Fibroblast of skin of right biceps (primary cell): ENCODE data around the gene OR51B6.
"Not testable (repeated sequence)": the region's sequence is repeated elsewhere in the genome, so short reads cannot be mapped to it uniquely, and the experiment has no call there.

Experiments
- DNase-seq: peaks from one replicate; pipeline ENCODE4 v3.0.0-alpha.2; 2013

OR51B6 gene

DNA sequence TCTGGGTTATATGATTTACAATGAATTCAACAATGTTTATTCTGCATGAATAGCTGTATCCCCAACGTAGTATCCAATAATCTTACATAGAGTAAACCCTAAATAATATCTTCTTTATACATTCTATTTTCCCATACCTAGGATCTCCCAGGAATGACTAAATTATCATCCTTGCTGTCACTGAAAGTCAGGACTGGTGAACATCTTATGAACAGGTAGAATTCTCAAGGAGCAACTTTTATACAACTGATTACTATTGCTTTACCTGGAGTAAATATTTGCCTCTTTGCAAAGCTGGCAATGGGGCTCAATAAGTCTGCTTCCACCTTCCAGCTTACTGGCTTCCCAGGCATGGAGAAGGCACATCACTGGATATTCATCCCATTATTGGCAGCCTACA, at the start of gene OR51B6:
Gene OR51B6 (plus strand): TSS at position 301 of the 400 bp plus-strand sequence. CDS start 0 bp downstream, at position 301.
- DNase-seq: no peak

- DNase-seq: no peak
Measured at GRCh38 chr11:5301846-5302245, 49.5 kb upstream of the OR51B6 start, which contains the start of gene OR51B4. OR51B4 (minus strand) TSS chr11:5301946; CDS start chr11:5301946, 0 bp downstream.

DNA sequence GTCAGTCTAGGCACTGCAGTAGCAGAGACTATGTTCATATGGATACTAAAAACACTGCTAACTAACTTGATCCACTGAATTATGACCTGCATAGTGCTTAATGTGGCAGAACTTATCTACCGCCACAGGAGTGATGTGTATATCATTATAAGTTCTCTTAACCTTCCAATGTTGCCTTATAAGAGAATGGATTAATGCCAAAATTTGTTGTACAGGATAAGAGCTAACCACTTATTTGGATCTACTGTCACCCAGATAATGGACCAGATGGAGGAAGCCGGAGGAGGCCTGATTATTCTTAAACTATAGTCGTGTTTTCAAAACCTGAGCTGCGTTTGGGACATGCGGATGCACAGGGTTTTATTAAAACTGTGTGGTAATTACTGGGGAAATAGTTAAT, 47.7 kb upstream of the OR51B6 start:
- DNase-seq: no peak

DNA sequence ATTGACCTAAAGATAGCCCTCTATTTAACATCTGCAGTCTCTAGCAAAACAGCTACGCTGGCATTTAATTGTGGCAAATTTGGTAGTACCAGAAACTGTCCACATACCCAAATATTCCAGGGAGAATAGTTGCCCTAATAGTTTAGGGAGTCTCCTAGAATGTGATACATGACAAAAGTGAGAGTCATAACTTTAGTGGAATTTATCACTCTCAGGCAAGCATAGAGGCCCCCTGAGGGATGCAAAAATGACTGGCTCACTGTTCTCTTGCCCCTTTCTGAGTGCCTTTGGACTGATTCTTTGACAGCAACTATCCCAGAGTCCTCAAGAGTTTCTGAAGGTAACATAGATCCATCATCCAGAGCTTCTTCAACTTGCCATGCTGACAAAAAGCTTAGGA, 47.3 kb upstream of the OR51B6 start:
- peak; percentile 21 for DNase-seq

GRCh38 chr11:5307256-5308019, 43.9 kb upstream of the OR51B6 start:
- no peak for DNase-seq

- no peak for DNase-seq
Measured at GRCh38 chr11:5310423-5310822, 40.9 kb upstream of the OR51B6 start.

- not testable (repeated sequence) for DNase-seq
Measured at GRCh38 chr11:5313326-5314023, 37.8 kb upstream of the OR51B6 start.

- no peak for DNase-seq
Measured at GRCh38 chr11:5317292-5317691, 34.0 kb upstream of the OR51B6 start.

DNA sequence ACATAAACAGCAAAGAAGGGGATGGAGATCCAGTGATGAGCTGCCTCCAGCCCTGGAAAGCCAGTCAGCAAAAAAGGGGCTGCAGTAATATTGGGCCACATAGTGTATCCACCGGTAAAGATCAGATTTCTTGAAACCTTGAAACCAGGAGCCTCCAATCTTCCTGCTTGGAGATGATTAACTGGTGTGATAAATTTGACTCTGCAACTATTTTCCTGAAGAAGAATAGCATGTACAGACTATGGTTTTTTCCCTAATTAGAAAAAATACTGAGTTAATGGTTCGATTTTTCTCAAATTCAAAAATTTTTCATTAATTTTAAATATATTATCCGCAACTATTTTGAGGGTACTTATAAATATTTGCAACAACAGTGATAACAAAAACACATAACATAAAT, 27.1 kb upstream of the OR51B6 start, which contains the start of gene OR51B2:
Gene OR51B2 (minus strand): TSS at position 101 of the 400 bp plus-strand sequence. CDS start 0 bp downstream, at position 101.
- no peak for DNase-seq

- DNase-seq: no peak
Measured at GRCh38 chr11:5335170-5335569, 16.1 kb upstream of the OR51B6 start.

- peak; percentile 21 for DNase-seq
Measured at GRCh38 chr11:5336331-5336730, 15.0 kb upstream of the OR51B6 start.

DNA sequence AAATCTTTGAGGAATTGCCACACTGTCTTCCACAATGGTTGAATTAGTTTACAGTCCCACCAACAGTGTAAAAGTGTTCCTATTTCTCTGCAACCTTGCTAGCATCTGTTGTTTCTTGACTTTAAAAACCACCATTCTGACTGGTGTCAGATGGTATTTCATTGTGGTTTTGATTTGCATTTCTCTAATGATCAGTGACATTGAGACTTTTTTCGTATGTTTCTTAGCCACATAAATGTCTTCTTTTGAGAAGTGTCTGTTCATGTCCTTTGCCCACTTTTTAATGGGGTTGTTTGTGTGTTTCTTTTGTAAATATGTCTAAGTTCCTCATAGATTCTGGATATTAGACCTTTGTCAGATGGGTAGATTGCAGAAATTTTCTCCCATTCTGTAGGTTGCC, 14.1 kb upstream of the OR51B6 start:
- not testable (repeated sequence) for DNase-seq

GRCh38 chr11:5339771-5340322, 11.5 kb upstream of the OR51B6 start:
- DNase-seq: no peak

- DNase-seq: peak; percentile 7
Measured at GRCh38 chr11:5343474-5344335, 7.6 kb upstream of the OR51B6 start, which contains the start of gene OR51B5. OR51B5 (minus strand) TSS chr11:5343524; CDS start chr11:5343524, 0 bp downstream.

DNA sequence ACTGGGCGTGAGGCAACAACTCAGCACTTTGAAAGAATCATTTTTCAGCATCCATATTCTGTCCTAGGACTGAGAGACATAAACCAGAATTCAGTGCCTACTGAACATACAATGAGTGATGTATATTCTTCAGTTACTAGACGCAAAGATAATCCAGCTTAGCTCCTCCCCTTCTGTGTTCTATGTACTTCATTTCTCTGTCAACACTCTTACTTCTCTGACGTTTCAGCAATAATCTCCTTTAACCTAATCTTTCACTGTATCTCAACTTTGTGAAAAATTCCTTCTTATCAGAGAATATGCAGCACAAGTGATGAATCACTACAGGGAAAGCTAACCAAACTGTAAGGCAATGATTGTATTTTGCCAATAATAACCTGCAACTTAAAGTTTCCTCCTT, 5.5 kb upstream of the OR51B6 start:
- peak; percentile 26 for DNase-seq

GRCh38 chr11:5348551-5349194, 2.6 kb upstream of the OR51B6 start:
- DNase-seq: no peak

DNA sequence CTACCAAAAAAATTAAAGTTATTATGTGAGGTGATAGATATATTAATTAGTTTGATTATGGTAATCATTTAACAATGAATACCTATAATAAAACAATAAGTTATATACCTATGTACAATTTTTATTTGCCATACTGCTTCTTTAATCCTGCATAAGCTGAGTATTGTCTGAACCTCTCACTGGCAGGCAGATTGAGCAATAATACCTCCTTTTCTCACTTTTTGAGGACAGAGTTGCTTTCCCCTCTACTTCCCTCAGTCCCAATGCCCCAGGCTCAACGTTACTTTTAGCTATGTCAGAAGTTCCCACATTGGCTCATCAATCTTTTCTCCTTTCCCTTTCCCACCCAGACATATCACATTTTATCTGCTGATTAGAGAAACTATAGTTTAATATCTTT, 1.8 kb upstream of the OR51B6 start:
- DNase-seq: no peak

DNA sequence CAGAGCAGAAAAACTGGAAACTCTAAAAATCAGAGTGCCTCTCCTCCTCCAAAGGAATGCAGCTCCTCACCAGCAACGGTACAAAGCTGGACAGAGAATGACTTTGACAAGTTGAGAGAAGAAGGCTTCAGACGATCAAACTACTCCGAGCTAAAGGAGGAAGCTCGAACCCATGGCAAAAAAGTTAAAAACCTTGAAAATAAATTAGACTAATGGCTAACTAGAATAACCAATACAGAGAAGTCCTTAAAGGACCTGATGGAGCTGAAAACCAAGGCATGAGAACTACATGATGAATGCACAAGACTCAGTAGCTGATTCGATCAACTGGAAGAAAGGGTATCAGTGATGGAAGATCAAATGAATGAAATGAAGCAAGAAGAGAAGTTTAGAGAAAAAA, 4.7 kb downstream of the OR51B6 start:
- not testable (repeated sequence) for DNase-seq

GRCh38 chr11:5362017-5362625, 10.8 kb downstream of the OR51B6 start:
- no peak for DNase-seq

DNA sequence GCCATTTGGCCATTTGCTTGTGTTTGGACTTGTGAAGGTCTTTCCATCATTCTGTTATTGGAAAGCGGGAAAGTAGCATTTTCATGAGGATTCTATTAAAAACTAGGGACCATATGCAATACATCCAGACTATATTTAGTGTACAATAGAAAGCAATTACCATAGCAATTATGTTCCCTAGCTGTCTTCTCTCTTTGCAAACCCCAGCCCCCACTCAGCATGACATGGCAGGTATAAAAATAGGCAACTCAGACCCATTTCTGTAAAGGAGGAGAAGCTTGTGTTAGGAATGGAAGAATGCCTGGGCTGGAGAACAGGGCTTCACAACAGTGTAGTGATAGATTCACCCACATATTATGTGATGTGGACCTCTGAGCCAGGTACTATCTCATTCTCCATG, 12.4 kb downstream of the OR51B6 start:
- DNase-seq: peak; percentile 35

- DNase-seq: peak; percentile 90
Measured at GRCh38 chr11:5364214-5364613, 12.9 kb downstream of the OR51B6 start.

GRCh38 chr11:5366365-5366764, 15.1 kb downstream of the OR51B6 start:
- DNase-seq: not testable (repeated sequence)
